ENCODE measurements around the gene PLIN4.
A peak's percentile ranks its signal among the peaks of the same experiment; 100 is the strongest.

PLIN4 gene

DNA sequence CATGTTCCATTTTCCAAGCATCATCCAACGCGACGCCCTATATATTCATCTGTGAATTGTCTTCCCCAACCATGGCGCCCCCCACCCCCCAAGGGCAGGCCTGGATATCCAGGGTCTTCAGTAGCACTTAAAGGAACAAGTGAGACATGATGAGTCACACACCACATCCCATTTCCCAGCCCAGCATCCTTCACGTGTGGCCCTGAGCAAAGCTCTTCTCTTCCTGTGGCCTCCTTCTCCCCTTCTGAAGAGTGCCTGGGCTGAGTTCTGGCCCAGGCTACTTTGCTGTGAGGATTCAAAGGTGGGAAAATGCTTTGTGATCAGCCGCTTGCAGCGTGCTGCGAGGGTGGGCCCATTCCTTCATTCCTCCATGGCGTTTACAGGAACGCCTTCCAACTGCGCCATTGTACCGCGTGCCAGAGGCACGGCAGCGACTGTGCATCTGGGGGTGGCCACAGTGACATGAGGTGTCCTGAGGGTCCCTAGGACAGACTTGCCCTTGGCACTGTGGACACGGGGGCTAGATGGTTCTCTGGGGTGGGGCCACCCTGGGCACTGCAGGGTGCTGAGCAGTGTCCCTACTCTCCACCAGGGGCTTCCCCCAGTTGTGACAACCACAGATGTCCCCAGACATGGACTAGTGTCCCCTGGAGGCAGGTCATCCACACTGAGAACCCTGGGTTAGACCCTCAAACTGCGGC, 11.7 kb downstream of the PLIN4 start:
- DNase-seq (ENCODE audit: low spot score): peak; percentile 83

DNA sequence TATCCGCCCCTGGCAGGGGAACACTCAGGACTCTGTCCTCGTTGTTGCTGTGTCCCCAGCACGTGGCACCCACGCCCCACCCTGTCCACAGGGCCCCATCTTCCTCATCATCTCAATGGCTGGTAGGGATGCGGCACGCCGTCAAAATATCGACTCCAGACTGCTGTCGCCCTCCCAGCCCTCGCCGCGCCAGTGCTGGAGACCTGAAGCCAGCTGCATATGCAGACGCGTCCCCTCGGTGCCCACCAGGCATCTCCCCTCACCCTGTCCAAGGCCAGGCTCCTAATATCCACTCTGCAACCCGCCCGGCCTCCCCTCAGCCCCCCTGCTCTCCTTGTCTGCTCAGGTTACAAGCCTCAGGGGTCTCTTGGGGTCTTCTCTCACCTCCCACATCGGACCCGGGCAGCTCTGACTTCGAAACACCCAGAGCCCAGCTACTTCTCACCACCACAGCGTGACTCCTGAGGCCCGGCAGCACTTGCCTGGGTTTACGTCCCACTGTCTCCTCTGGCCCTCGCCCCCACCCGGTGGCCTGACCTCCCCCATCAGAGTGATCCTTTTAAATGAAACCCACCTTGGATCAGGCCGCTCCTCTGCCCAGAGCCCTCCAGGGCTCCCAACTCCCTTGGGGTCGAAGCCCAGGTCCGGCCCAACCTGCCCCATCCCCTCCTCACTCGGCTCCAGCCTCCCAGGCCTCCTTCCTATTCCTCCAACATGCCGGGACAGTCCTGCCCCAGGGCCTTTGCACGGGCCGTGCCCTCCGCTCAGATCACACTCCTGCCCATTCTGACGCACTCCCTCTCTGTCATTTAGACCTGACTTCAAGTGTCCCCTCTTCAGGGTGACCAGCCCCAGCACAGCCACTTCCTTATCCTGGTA, 12.5 kb downstream of the PLIN4 start:
- no peak for DNase-seq (ENCODE audit: low spot score)

GRCh38 chr19:4504891-4505569, 13.3 kb downstream of the PLIN4 start:
- DNase-seq (ENCODE audit: low spot score): no peak

DNA sequence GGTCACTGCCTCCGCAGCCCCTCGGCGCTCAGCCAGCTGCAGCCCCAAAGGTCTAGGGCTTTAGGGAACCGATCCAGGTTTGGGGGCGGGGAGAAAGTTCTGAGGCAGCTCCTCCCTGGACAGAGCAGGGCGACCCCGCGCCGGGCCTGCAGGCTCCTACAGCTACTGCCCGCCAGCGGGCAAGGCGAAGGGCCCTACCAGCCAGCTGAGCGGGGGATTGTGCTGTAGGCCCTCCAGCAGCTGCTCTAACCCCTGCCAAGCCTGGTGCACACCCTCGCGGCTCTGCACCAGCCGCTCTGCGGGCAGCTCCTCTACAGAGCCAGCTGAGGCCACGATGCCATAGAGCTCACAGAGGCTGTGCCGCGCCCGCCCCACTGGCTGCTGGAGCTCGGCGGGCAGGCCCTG, 14.0 kb downstream of the PLIN4 start:
- DNase-seq (ENCODE audit: low spot score): no peak

GRCh38 chr19:4503825-4504170, 14.5 kb downstream of the PLIN4 start:
- DNase-seq (ENCODE audit: low spot score): no peak

- no peak for DNase-seq (ENCODE audit: low spot score)
Observed at GRCh38 chr19:4503132-4503824, 15.0 kb downstream of the PLIN4 start.

- no peak for DNase-seq (ENCODE audit: low spot score)
Observed at GRCh38 chr19:4502282-4503131, 15.8 kb downstream of the PLIN4 start.

GRCh38 chr19:4501691-4502090, 16.6 kb downstream of the PLIN4 start:
- DNase-seq (ENCODE audit: low spot score): no peak

GRCh38 chr19:4500841-4501591, 17.3 kb downstream of the PLIN4 start:
- no peak for DNase-seq (ENCODE audit: low spot score)

DNA sequence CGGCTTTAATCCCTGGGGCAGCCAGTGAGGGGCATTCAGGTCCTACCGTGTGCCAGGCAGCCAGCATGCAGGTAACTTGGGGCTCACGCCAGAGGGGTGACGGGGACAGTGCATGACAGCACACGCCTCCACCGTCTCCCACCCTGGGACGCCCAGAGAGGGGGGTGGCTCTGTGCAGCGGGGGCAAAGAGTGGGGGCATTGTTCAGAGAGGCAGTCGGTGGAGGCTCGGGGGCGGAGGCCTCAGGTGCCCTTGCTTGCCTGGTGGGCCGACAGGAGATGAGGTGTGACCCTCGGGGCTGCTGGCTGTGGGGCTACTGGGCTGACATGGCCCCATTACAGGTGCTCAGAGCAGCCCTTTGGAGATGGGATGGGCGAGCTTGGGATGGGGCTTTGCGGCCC, 18.4 kb downstream of the PLIN4 start:
- DNase-seq (ENCODE audit: low spot score): no peak

DNA sequence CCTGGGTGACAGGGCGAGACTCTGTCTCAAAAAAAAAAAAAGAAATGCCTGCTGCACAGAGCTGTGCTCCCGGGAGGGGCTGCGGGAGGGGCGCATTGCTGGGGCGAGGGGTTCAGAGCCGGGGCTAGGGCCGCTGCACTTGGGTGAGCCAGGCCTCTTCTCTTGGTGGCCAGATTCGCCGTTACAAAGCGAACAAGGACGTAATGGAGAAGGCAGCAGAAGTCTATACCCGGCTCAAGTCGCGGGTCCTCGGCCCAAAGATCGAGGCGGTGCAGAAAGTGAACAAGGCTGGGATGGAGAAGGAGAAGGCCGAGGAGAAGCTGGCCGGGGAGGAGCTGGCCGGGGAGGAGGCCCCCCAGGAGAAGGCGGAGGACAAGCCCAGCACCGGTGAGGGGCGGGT, 19.0 kb downstream of the PLIN4 start:
- DNase-seq (ENCODE audit: low spot score): no peak

GRCh38 chr19:4498694-4499093, 19.6 kb downstream of the PLIN4 start:
- DNase-seq (ENCODE audit: low spot score): no peak

GRCh38 chr19:4497770-4498389, 20.4 kb downstream of the PLIN4 start:
- no peak for DNase-seq (ENCODE audit: low spot score)

DNA sequence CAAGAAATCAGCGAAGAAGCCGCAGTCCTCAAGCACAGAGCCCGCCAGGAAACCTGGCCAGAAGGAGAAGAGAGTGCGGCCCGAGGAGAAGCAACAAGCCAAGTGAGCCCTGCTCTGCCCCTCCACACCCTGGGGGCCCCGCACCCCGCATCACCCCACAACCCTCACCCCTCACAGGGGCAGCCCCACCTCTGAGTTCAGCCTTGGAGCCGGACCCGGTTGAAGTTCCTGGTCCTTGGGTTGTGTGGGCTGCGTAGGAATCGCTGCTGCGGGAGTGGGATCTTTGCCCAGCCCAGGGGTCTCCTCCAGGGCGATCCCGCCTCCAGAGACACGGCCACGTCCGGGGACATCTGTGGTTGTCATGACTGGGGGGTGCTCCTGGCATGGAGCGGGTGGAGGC, 22.0 kb downstream of the PLIN4 start:
- DNase-seq (ENCODE audit: low spot score): no peak

DNA sequence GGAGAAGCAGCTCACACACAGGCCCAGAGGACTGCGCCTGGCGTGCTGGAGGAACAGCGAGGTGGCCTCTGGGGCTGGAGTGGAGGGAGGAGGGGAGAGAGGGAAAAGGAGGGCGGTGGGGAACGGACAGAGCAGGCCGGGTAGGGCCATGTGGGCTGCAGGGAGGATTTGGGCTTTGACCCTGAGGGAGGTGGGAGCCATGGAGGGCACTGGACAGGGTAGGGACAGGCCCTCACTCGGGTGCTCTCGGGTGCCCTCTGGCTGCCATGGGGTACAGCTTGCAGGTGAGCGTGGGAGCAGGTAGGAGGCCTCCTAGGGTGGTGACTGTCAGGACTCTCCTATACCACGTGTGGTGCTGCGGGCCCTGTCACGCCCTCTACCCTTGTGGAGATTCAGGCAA, 22.8 kb downstream of the PLIN4 start:
- no peak for DNase-seq (ENCODE audit: low spot score)

GRCh38 chr19:4494691-4495064, 23.6 kb downstream of the PLIN4 start:
- DNase-seq (ENCODE audit: low spot score): no peak

- no peak for DNase-seq (ENCODE audit: low spot score)
Observed at GRCh38 chr19:4493929-4494690, 24.2 kb downstream of the PLIN4 start.

GRCh38 chr19:4493104-4493928, 25.0 kb downstream of the PLIN4 start:
- DNase-seq (ENCODE audit: low spot score): no peak
